ENCODE results near the gene BCL11B. TPM values are rescaled to one million over a fixed set of nuclear protein-coding genes. Genes with fewer than 3 reads are reported as not detected.

BCL11B gene
- total and polyA plus RNA-seq, 2 of the 8 experiments (the other 6 are each of a cell fraction or from before 2014, with no cell fraction given) = 0.63 to 5.9 TPM

DNA sequence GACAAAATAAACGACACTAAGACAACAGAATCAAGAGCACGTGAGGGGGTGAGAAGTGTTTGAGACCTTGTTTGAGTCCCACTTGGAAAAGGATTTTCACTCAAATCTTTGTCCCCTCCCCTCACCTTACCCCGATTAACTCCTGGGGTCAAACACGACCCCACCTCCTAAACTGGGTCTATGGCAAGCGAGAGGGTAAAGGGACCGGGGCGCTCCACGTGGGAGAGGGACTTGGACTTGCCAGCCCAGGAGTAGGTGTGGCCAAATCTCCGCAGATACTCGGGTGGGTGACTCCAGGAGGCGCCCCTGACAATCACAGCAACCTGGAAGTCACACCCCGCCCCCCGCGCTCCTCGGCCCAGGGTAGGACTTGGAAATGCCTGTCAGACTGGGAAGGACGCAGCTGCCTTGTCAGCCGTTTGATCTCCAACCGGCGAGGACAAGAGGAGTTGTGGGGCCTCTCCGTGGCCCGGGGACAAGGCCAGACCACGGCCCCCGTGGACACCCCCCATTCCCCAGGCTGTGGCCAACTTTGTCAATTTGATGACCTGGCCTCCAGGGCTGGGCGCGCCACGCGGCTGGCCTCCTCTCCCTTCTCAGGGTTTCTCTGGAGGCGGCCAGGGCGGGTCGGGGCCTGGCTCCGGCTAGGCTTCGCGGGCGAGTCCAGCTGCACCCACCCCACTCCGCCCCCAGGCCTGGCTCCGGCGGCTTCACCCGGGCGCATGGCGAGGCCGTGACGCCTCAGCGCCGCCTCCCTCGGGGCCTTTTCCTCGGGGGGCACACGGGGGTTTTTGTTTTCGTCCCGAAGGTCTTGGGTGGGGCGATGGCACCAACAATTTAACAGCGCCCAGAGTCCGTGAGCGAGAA is 1.1 kb upstream of the BCL11B start (continued):
- TF ChIP-seq, protein P1, sequence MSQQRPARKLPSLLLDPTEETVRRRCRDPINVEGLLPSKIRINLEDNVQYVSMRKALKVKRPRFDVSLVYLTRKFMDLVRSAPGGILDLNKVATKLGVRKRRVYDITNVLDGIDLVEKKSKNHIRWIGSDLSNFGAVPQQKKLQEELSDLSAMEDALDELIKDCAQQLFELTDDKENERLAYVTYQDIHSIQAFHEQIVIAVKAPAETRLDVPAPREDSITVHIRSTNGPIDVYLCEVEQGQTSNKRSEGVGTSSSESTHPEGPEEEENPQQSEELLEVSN (IDR thresholded peaks at IDR 0.05) = 0 out of 2 replicates have a peak, but pooled peaks have one; percentile 12

Data from H1 (cell line).